GM19099 (cell line): Measurements from ENCODE around the gene ELL.

ENCODE experiments used
- POLR2A ChIP-seq: IDR thresholded peaks from 3 replicates; pipeline ENCODE4 v1.6.1; 2011; ENCODE audit warnings: low read depth; ENCODE audit not compliant: insufficient read length; ENCODE audit errors: extremely low read depth

ELL gene

GRCh38 chr19:18440415-18440877, 81.4 kb downstream of the ELL start:
- TF ChIP-seq POLR2A: no peak

GRCh38 chr19:18439910-18440237, 82.0 kb downstream of the ELL start:
- no peak for TF ChIP-seq POLR2A

GRCh38 chr19:18439025-18439909, 82.6 kb downstream of the ELL start:
- TF ChIP-seq POLR2A: no peak

GRCh38 chr19:18438331-18439024, 83.4 kb downstream of the ELL start:
- no peak for TF ChIP-seq POLR2A

- no peak for TF ChIP-seq POLR2A
Observed at GRCh38 chr19:18437491-18438330, 84.2 kb downstream of the ELL start, which contains the start of gene ISYNA1. Gene ISYNA1 (minus strand): TSS chr19:18438133. CDS start chr19:18437979, 154 bp downstream.

GRCh38 chr19:18436671-18437490, 85.0 kb downstream of the ELL start:
- TF ChIP-seq POLR2A: no peak

- no peak for TF ChIP-seq POLR2A
Observed at GRCh38 chr19:18435842-18436670, 85.8 kb downstream of the ELL start.

GRCh38 chr19:18435178-18435841, 86.6 kb downstream of the ELL start:
- TF ChIP-seq POLR2A: no peak

GRCh38 chr19:18434411-18435175, 87.3 kb downstream of the ELL start:
- no peak for TF ChIP-seq POLR2A

GRCh38 chr19:18433735-18434398, 88.0 kb downstream of the ELL start:
- TF ChIP-seq POLR2A: no peak

GRCh38 chr19:18433015-18433691, 88.7 kb downstream of the ELL start:
- TF ChIP-seq POLR2A: peak; percentile 70

- no peak for TF ChIP-seq POLR2A
Observed at GRCh38 chr19:18432275-18433014, 89.4 kb downstream of the ELL start.
